K562 (cell line): Measurements from ENCODE around the gene CHD8. TPM values are rescaled to one million over a fixed set of nuclear protein-coding genes. Genes with fewer than 3 reads are reported as not detected.

Experiments
- POLR2AphosphoS5 ChIP-seq: IDR thresholded peaks from 2 replicates; pipeline ENCODE4 v1.6.1; 2011; ENCODE audit warnings: mild to moderate bottlenecking, low read depth, low read length, moderate library complexity; ENCODE audit not compliant: control insufficient read depth, insufficient read depth
- SIRT6 ChIP-seq: IDR thresholded peaks from one replicate; pipeline ENCODE4 v1.6.1; 2012; ENCODE audit warnings: low read depth, mild to moderate bottlenecking, control low read depth, inconsistent platforms, low read length, moderate library complexity
- ZC3H11A ChIP-seq: IDR thresholded peaks from 2 replicates; pipeline ENCODE4 v1.6.1; 2012; ENCODE audit warnings: low read depth, low read length, improper control_type of control experiment
- ZNF121 ChIP-seq: sonication (generic); formaldehyde crosslinking; conservative IDR thresholded peaks from 2 replicates; pipeline ENCODE4 v1.8.0; 2022; ENCODE audit warnings: missing genetic modification reagents
- ZNF551 ChIP-seq: fragments of 250-450 bp; sonication (Bioruptor Pico); IDR thresholded peaks from 2 replicates; pipeline ENCODE4 v1.5.0; 2021; ENCODE audit warnings: mild to moderate bottlenecking, moderate library complexity
- polyA plus RNA-seq, 8 experiments: library from polyadenylated mRNA; depleted of rRNA in 4 of 8; stranded (reverse) in 5 of 8; unstranded in 3 of 8; fragments of >200 nt; fragmentation: Nextera tagmentation in 2 of 8; fragmentation: Illumina TruSeq in 1 of 8; extraction: Ambion mirVana in 2 of 8; extraction: Trizol in 1 of 8; gene quantifications; 2 replicates each; pipeline versions ENCODE4 v1.2.1 to v1.2.3, GENCODE V29; 2011 to 2014; ENCODE audit warnings: inconsistent platforms in 1 of 8, missing spikeins in 1 of 8
- total RNA-seq, 7 experiments: library from RNA; depleted of rRNA in 6 of 7; stranded (reverse); fragments of >200 nt in 6 of 7; fragmentation: Illumina TruSeq in 2 of 7; extraction: Trizol in 2 of 7; gene quantifications; 2 replicates each; pipeline versions ENCODE4 v1.2.1 to v1.2.3, GENCODE V29; 2011 to 2021; ENCODE audit warnings: low replicate concordance in 1 of 7
- TF ChIP-seq, protein P1 (sequence below): fragments of 450-650 bp; IDR thresholded peaks from 2 replicates; pipeline ENCODE4 v1.6.1; 2016; ENCODE audit warnings: low read depth
- TF ChIP-seq, protein P2 (sequence below): fragments of 450-650 bp; IDR thresholded peaks from 2 replicates; pipeline ENCODE4 v1.6.1; 2016; ENCODE audit warnings: mild to moderate bottlenecking, moderate library complexity

The CHD8 gene
- total and polyA plus RNA-seq, 9 of the 15 experiments (the other 6 are each of a cell fraction or from before 2014, with no cell fraction given), result 11.1 to 51.2 (median 32.8) TPM

DNA sequence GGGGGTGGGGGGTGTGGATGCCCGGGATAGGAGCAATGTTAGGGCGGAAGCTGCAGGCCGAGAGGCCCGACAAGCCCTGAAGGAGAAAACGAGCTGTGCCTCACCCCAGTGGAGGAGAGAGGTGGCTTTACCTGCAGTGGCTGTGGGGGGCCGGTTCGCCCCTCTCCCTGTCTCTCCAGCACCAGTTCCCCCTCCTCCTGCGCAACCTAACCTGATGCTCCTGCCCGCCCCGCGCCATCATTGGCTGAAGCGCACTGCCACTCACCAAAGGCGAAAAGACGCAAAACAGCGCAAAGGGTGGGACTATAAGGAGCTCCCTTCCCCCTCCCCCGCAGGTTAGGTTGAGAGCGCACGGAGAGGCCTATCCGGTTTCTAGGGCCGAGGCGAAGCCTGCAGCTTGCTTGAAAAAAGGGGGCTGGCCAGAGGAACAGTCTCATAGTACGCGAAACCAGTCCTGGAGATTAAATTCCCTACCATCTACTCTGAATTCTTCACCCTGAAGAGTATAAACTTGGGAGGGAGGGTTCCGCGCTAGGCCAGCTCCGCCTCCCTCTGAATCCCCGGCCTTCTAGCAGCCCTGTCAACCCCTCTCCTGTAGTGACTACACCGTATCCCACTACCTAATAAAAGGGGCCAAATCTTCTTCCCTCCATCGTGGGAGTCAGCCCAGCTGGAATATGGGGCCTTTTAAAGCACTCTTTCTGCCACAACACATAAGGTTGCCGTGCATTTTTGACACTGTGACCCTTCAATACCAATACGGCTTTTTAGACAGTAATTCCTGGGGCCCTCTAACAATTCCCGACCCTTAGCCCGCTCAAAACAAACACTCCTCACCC lies 18.6 kb downstream of the CHD8 start (continued):
- TF ChIP-seq, protein P1, sequence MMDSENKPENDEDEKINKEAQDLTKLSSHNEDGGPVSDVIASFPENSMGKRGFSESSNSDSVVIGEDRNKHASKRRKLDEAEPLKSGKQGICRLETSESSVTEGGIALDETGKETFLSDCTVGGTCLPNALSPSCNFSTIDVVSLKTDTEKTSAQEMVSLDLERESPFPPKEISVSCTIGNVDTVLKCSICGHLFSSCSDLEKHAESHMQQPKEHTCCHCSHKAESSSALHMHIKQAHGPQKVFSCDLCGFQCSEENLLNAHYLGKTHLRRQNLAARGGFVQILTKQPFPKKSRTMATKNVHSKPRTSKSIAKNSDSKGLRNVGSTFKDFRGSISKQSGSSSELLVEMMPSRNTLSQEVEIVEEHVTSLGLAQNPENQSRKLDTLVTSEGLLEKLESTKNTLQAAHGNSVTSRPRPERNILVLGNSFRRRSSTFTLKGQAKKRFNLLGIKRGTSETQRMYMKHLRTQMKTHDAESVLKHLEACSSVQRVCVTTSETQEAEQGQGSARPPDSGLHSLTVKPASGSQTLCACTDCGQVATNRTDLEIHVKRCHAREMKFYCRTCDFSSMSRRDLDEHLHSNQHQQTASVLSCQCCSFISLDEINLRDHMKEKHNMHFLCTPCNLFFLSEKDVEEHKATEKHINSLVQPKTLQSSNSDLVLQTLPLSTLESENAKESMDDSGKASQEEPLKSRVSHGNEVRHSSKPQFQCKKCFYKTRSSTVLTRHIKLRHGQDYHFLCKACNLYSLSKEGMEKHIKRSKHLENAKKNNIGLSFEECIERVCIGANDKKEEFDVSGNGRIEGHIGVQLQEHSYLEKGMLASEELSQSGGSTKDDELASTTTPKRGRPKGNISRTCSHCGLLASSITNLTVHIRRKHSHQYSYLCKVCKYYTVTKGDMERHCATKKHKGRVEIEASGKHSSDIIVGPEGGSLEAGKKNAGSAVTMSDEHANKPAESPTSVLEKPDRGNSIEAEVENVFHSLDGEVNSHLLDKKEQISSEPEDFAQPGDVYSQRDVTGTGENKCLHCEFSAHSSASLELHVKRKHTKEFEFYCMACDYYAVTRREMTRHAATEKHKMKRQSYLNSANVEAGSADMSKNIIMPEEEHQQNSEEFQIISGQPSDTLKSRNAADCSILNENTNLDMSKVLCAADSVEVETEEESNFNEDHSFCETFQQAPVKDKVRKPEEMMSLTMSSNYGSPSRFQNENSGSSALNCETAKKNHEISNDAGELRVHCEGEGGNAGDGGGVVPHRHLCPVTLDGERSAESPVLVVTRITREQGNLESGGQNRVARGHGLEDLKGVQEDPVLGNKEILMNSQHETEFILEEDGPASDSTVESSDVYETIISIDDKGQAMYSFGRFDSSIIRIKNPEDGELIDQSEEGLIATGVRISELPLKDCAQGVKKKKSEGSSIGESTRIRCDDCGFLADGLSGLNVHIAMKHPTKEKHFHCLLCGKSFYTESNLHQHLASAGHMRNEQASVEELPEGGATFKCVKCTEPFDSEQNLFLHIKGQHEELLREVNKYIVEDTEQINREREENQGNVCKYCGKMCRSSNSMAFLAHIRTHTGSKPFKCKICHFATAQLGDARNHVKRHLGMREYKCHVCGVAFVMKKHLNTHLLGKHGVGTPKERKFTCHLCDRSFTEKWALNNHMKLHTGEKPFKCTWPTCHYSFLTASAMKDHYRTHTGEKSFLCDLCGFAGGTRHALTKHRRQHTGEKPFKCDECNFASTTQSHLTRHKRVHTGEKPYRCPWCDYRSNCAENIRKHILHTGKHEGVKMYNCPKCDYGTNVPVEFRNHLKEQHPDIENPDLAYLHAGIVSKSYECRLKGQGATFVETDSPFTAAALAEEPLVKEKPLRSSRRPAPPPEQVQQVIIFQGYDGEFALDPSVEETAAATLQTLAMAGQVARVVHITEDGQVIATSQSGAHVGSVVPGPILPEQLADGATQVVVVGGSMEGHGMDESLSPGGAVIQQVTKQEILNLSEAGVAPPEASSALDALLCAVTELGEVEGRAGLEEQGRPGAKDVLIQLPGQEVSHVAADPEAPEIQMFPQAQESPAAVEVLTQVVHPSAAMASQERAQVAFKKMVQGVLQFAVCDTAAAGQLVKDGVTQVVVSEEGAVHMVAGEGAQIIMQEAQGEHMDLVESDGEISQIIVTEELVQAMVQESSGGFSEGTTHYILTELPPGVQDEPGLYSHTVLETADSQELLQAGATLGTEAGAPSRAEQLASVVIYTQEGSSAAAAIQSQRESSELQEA, result no peak
- TF ChIP-seq, protein P2, sequence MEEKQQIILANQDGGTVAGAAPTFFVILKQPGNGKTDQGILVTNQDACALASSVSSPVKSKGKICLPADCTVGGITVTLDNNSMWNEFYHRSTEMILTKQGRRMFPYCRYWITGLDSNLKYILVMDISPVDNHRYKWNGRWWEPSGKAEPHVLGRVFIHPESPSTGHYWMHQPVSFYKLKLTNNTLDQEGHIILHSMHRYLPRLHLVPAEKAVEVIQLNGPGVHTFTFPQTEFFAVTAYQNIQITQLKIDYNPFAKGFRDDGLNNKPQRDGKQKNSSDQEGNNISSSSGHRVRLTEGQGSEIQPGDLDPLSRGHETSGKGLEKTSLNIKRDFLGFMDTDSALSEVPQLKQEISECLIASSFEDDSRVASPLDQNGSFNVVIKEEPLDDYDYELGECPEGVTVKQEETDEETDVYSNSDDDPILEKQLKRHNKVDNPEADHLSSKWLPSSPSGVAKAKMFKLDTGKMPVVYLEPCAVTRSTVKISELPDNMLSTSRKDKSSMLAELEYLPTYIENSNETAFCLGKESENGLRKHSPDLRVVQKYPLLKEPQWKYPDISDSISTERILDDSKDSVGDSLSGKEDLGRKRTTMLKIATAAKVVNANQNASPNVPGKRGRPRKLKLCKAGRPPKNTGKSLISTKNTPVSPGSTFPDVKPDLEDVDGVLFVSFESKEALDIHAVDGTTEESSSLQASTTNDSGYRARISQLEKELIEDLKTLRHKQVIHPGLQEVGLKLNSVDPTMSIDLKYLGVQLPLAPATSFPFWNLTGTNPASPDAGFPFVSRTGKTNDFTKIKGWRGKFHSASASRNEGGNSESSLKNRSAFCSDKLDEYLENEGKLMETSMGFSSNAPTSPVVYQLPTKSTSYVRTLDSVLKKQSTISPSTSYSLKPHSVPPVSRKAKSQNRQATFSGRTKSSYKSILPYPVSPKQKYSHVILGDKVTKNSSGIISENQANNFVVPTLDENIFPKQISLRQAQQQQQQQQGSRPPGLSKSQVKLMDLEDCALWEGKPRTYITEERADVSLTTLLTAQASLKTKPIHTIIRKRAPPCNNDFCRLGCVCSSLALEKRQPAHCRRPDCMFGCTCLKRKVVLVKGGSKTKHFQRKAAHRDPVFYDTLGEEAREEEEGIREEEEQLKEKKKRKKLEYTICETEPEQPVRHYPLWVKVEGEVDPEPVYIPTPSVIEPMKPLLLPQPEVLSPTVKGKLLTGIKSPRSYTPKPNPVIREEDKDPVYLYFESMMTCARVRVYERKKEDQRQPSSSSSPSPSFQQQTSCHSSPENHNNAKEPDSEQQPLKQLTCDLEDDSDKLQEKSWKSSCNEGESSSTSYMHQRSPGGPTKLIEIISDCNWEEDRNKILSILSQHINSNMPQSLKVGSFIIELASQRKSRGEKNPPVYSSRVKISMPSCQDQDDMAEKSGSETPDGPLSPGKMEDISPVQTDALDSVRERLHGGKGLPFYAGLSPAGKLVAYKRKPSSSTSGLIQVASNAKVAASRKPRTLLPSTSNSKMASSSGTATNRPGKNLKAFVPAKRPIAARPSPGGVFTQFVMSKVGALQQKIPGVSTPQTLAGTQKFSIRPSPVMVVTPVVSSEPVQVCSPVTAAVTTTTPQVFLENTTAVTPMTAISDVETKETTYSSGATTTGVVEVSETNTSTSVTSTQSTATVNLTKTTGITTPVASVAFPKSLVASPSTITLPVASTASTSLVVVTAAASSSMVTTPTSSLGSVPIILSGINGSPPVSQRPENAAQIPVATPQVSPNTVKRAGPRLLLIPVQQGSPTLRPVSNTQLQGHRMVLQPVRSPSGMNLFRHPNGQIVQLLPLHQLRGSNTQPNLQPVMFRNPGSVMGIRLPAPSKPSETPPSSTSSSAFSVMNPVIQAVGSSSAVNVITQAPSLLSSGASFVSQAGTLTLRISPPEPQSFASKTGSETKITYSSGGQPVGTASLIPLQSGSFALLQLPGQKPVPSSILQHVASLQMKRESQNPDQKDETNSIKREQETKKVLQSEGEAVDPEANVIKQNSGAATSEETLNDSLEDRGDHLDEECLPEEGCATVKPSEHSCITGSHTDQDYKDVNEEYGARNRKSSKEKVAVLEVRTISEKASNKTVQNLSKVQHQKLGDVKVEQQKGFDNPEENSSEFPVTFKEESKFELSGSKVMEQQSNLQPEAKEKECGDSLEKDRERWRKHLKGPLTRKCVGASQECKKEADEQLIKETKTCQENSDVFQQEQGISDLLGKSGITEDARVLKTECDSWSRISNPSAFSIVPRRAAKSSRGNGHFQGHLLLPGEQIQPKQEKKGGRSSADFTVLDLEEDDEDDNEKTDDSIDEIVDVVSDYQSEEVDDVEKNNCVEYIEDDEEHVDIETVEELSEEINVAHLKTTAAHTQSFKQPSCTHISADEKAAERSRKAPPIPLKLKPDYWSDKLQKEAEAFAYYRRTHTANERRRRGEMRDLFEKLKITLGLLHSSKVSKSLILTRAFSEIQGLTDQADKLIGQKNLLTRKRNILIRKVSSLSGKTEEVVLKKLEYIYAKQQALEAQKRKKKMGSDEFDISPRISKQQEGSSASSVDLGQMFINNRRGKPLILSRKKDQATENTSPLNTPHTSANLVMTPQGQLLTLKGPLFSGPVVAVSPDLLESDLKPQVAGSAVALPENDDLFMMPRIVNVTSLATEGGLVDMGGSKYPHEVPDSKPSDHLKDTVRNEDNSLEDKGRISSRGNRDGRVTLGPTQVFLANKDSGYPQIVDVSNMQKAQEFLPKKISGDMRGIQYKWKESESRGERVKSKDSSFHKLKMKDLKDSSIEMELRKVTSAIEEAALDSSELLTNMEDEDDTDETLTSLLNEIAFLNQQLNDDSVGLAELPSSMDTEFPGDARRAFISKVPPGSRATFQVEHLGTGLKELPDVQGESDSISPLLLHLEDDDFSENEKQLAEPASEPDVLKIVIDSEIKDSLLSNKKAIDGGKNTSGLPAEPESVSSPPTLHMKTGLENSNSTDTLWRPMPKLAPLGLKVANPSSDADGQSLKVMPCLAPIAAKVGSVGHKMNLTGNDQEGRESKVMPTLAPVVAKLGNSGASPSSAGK, result no peak
- TF ChIP-seq ZC3H11A, result no peak
- TF ChIP-seq ZNF121 (CRISPR knock-in tag), result no peak
- TF ChIP-seq SIRT6, result no peak
- peak; percentile 43; the same call in 1 of the 2 replicates for TF ChIP-seq POLR2AphosphoS5
- TF ChIP-seq ZNF551 (CRISPR knock-in tag), result no peak
